WERI-Rb-1 (cell line): ENCODE measurements around the gene TBCD.

Source experiments
- DNase-seq: peaks from one replicate; pipeline ENCODE4 v3.0.0-alpha.2; 2020
- H3K27ac ChIP-seq: fragments of 250-450 bp; sonication (Bioruptor Pico); 2 replicates; pipeline ENCODE4 v1.5.1; 2020; ENCODE audit warnings: mild to moderate bottlenecking, moderate library complexity
- H3K27me3 ChIP-seq: fragments of 250-450 bp; sonication (Bioruptor Pico); 2 replicates; pipeline ENCODE4 v1.5.1; 2021; ENCODE audit warnings: mild to moderate bottlenecking, low read depth, moderate library complexity; ENCODE audit not compliant: insufficient read depth, severe bottlenecking
- H3K36me3 ChIP-seq: fragments of 250-450 bp; sonication (Bioruptor Pico); 2 replicates; pipeline ENCODE4 v1.5.1; 2020; ENCODE audit warnings: mild to moderate bottlenecking, moderate library complexity
- H3K4me3 ChIP-seq: 2 replicates; pipeline ENCODE4 v1.5.1; 2011; ENCODE audit warnings: low read depth, mild to moderate bottlenecking, control low read depth, low read length
- H3K9me3 ChIP-seq: fragments of 250-450 bp; sonication (Bioruptor Pico); 2 replicates; pipeline ENCODE4 v1.5.1; 2021; ENCODE audit warnings: mild to moderate bottlenecking, moderate library complexity; ENCODE audit not compliant: severe bottlenecking
- TF ChIP-seq, protein P1 (sequence below): IDR thresholded peaks from 2 replicates; pipeline ENCODE4 v1.5.1; 2011; ENCODE audit warnings: low read depth, mild to moderate bottlenecking, control low read depth, inconsistent platforms, low read length

TBCD gene

DNA sequence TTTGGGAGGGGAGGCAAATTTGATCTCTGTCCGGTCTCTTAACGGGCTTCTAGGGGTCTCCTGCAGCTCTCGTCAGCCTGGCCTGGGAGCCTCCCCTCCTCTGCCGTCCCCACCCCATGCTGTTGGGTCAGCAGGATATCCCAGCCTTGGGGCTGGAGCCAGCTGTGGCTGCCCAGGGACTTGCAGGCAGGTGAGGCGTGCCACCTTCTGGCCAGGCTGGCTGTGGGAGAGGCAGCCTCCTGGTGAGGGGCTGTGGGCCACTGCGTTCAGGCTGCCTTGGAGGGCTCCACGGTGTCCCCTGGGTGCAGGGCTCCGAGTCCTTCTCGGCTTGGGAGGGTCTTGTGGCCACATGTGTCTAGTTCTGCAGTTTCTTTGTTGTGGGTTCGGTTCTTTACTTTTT lies 34.6 kb downstream of the TBCD start:
- no peak for DNase-seq

DNA sequence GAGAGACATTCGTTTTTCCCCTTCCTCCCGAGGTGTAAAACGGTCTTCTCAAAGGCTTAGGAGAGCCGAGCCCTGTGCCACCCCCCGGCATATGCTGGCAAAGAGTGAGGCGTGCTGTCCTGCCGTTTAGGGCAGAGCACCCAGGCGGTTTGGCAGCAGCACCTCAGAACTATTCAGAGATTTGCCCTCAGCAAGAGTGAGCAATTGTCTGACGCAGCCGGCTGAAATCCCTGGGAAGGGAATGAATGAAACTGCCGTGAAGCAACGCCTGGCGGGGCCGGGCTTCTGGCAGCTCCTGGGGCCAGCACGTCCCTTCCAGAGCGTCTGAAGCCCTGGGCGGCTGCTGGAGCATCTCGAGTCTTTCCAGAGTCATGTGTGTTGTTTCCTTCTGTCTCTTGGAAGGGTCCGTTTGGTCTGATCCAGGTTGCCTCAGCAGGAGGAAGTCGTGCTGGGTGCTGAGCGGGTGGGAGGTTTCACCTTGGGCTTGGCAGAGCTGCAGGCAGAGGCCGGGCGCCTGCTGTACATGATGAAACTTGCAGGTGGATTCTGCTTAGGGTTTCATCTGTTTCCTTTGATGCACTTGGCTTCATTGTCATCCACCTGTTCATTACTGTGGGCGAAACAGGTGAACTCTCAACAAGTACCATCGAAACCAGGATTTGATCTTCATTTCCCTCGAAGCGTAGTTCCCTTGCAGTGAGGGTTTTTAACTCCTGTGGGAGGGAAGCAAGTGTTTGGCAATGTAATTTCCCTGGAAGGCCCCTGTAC lies 35.4 kb downstream of the TBCD start:
- Histone ChIP-seq H3K27me3 (no peaks in the 10 kb centered on the region), H3K27ac (no peak overlapping the region), H3K36me3 (peaks cover 82% of the 10 kb centered on the region), H3K9me3 (peaks cover 4% of the 10 kb centered on the region), H3K4me3 (no peak overlapping the region)
- TF ChIP-seq, protein P1, sequence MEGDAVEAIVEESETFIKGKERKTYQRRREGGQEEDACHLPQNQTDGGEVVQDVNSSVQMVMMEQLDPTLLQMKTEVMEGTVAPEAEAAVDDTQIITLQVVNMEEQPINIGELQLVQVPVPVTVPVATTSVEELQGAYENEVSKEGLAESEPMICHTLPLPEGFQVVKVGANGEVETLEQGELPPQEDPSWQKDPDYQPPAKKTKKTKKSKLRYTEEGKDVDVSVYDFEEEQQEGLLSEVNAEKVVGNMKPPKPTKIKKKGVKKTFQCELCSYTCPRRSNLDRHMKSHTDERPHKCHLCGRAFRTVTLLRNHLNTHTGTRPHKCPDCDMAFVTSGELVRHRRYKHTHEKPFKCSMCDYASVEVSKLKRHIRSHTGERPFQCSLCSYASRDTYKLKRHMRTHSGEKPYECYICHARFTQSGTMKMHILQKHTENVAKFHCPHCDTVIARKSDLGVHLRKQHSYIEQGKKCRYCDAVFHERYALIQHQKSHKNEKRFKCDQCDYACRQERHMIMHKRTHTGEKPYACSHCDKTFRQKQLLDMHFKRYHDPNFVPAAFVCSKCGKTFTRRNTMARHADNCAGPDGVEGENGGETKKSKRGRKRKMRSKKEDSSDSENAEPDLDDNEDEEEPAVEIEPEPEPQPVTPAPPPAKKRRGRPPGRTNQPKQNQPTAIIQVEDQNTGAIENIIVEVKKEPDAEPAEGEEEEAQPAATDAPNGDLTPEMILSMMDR, result no peak
- no peak for DNase-seq

More for the DNA sequence above, 34.6 kb downstream of the TBCD start:
- TF ChIP-seq, protein P1, result no peak
- Histone ChIP-seq H3K9me3 (peaks cover 4% of the 10 kb centered on the region), H3K27ac (no peak overlapping the region), H3K36me3 (peaks cover 84% of the 10 kb centered on the region), H3K4me3 (no peak overlapping the region), H3K27me3 (no peaks in the 10 kb centered on the region)

DNA sequence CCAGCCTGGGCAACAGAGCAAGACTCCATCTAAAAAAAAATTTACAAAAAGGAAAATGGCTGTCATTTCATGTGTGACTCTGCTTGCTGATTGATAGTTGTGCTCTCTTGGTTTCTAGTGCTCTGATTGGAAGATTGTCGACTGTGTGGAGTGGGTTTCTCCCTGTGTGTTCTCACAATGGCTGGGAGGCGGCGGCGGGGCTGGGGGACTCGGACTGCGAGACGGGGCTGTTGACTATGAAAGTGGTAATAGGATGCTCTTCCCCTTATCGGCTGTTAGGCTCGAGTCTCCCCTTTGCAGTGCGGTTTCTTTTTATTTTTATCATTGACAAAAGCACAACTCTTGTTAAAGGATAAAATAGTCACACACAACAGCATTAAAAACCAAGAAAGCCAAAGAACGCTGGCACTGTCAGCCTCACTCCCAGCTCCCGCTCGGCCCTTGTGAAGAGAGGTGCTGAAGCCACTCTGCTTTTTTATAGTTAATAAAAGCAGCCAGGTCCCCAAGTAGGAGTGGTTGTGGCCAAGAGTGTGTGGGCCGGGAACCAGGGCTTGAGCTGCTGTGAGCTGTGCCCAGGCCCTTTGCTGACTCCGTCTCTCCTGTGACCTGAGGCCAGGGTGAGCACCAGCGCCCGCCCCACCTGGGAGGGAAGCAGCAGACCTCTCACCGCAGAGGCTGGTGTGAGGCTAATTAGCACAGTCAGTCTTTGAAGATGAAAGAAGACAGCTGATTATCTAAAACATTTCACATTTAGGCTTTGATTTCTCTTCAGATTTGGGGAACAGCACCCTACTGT lies 36.5 kb downstream of the TBCD start:
- TF ChIP-seq, protein P1, result no peak
- peaks cover 78% of the 10 kb centered on the region for H3K36me3 ChIP-seq

DNA sequence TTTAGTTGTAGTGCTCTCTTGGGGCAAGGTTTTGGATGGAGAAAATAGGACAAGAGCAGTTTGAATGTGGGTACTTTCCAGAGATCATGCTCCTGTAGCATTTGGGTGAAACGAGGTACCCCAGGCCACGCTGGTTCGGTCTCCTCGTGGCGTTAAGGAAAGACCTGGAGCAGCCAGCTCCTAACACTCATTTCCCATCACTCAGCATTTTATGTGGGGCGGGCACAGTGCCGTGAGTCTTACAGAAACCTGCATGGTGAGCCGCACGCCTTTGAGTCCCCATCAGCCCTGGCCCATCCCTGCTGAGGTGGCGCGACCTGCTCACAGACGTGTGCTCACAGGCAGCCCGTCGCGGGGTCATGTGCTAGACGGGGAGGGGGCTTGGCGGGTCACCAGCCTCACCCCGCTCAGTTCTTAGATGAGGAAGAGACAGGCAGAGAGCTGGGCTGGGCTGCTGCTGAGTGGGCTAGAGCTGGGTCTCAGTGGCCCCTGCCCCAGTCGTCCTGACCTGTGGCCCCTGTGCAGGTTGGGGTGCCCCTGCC lies 37.3 kb downstream of the TBCD start:
- no peak for DNase-seq
- Histone ChIP-seq H3K27ac (no peak overlapping the region), H3K36me3 (peaks cover 75% of the 10 kb centered on the region)

More for the DNA sequence above, 36.5 kb downstream of the TBCD start:
- no peak overlapping the region for H3K4me3 ChIP-seq
- H3K9me3 ChIP-seq, result peaks cover 2% of the 10 kb centered on the region
- no peak overlapping the region for H3K27ac ChIP-seq
- no peak for DNase-seq
- H3K27me3 ChIP-seq, result no peaks in the 10 kb centered on the region

DNA sequence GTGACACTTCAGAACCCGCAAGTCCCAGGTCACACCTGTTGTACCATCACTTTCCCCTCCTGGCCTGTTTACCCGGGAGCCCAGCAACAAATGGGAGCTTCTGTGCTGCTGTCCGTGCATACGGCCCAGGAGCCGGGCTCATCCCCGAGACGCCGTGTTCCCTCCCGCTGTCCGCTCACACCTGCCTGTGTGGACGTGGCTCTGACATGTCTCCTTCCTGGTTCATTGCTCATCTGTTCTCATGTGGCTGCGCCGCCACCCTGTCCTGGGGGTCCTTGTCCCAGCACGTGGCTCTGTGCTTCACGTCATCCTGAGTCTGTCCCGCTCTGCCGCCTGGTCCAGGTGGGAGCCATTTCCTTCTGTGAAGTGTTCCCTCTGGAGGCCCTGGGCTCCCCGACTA lies 37.9 kb downstream of the TBCD start:
- peaks cover 76% of the 10 kb centered on the region for H3K36me3 ChIP-seq
- no peak overlapping the region for H3K4me3 ChIP-seq
- peaks cover 2% of the 10 kb centered on the region for H3K9me3 ChIP-seq
- DNase-seq, result no peak
- TF ChIP-seq, protein P1, result no peak
- no peaks in the 10 kb centered on the region for H3K27me3 ChIP-seq
- H3K27ac ChIP-seq, result no peak overlapping the region

More for the DNA sequence above, 37.3 kb downstream of the TBCD start:
- TF ChIP-seq, protein P1, result no peak
- H3K4me3 ChIP-seq, result no peak overlapping the region
- peaks cover 2% of the 10 kb centered on the region for H3K9me3 ChIP-seq
- no peaks in the 10 kb centered on the region for H3K27me3 ChIP-seq
